ENCODE measurements around the gene WDR33.

GRCh38 chr2:127807678-127808353 lies 3.2 kb downstream of the WDR33 start:
- TF ChIP-seq CTCF (IDR thresholded peaks at IDR 0.05): no peak
- no peak for TF ChIP-seq POLR2AphosphoS5 (IDR thresholded peaks at IDR 0.05)
- TF ChIP-seq POLR2A (IDR thresholded peaks at IDR 0.05; ENCODE audit: low read depth): no peak
- no peak for TF ChIP-seq EP300 (IDR thresholded peaks at IDR 0.05)
